HepG2 (cell line): ENCODE measurements around the gene DNASE1L2. TPM values are rescaled to one million over a fixed set of nuclear protein-coding genes. Genes with fewer than 3 reads are reported as not detected.
A peak's percentile ranks its signal among the peaks of the same experiment; 100 is the strongest.

Experiments used
- ADNP ChIP-seq: sonication (generic); formaldehyde crosslinking; IDR thresholded peaks from 2 replicates; pipeline ENCODE4 v1.4.0; 2020; ENCODE audit warnings: missing genetic modification reagents
- DDIT3 ChIP-seq: sonication (generic); formaldehyde crosslinking; IDR thresholded peaks from 2 replicates; pipeline ENCODE4 v1.4.0; 2020; ENCODE audit warnings: mild to moderate bottlenecking, missing genetic modification reagents
- JUN ChIP-seq: sonication (generic); formaldehyde crosslinking; IDR thresholded peaks from 2 replicates; pipeline ENCODE4 v1.4.0; 2020; ENCODE audit warnings: mild to moderate bottlenecking, missing genetic modification reagents
- MAFG ChIP-seq: sonication (generic); formaldehyde crosslinking; IDR thresholded peaks from 2 replicates; pipeline ENCODE4 v1.5.1; 2020; ENCODE audit warnings: mild to moderate bottlenecking, missing genetic modification reagents
- POLR2G ChIP-seq: fragments of 200-400 bp; formaldehyde crosslinking; IDR thresholded peaks from 2 replicates; pipeline ENCODE4 v1.6.1; 2018; ENCODE audit warnings: mild to moderate bottlenecking, low read depth, low read length, moderate library complexity
- TSC22D2 ChIP-seq: sonication (generic); formaldehyde crosslinking; IDR thresholded peaks from 2 replicates; pipeline ENCODE4 v1.5.1; 2020; ENCODE audit warnings: missing genetic modification reagents, mild to moderate bottlenecking, borderline replicate concordance
- YEATS2 ChIP-seq: sonication (generic); formaldehyde crosslinking; IDR thresholded peaks from 2 replicates; pipeline ENCODE4 v1.4.0; 2020; ENCODE audit warnings: missing genetic modification reagents, borderline replicate concordance
- ZBTB10 ChIP-seq: sonication (generic); formaldehyde crosslinking; IDR thresholded peaks from 2 replicates; pipeline ENCODE4 v1.4.0; 2020; ENCODE audit warnings: missing genetic modification reagents, borderline replicate concordance
- ZBTB34 ChIP-seq: sonication (generic); formaldehyde crosslinking; IDR thresholded peaks from 2 replicates; pipeline ENCODE4 v1.8.0; 2022; ENCODE audit warnings: mild to moderate bottlenecking, missing genetic modification reagents
- ZFP36 ChIP-seq: fragments of 150-350 bp; IDR thresholded peaks from 2 replicates; pipeline ENCODE4 v1.6.1; 2018; ENCODE audit warnings: borderline replicate concordance, low read length, low read depth; ENCODE audit not compliant: partially characterized antibody
- ZNF546 ChIP-seq: sonication (generic); formaldehyde crosslinking; conservative IDR thresholded peaks from 2 replicates; pipeline ENCODE4 v1.8.1; 2023; ENCODE audit warnings: mild to moderate bottlenecking, missing genetic modification reagents
- ZNF616 ChIP-seq: sonication (generic); formaldehyde crosslinking; IDR thresholded peaks from 2 replicates; pipeline ENCODE4 v1.5.0; 2020; ENCODE audit warnings: low read depth, mild to moderate bottlenecking, missing genetic modification reagents
- ZNF761 ChIP-seq: sonication (generic); formaldehyde crosslinking; conservative IDR thresholded peaks from 2 replicates; pipeline ENCODE4 v1.4.0; 2020; ENCODE audit warnings: mild to moderate bottlenecking, missing genetic modification reagents
- ZSCAN21 ChIP-seq: sonication (generic); formaldehyde crosslinking; IDR thresholded peaks from 2 replicates; pipeline ENCODE4 v1.8.0; 2022; ENCODE audit warnings: mild to moderate bottlenecking, missing genetic modification reagents, moderate library complexity, borderline replicate concordance
- polyA plus RNA-seq, 8 experiments: library from polyadenylated mRNA; depleted of rRNA in 3 of 8; stranded (reverse) in 7 of 8; unstranded in 1 of 8; fragments of >200 nt; fragmentation: Illumina TruSeq in 4 of 8; extraction: Trizol in 4 of 8; gene quantifications; 2 replicates each; pipeline versions ENCODE4 v1.2.1 to v1.2.3, GENCODE V29; 2011 to 2016; ENCODE audit warnings: low read depth in 4 of 8, missing spikeins in 1 of 8, mixed read lengths in 1 of 8; ENCODE audit not compliant: insufficient read depth in 1 of 8
- total RNA-seq, 5 experiments: library from RNA; depleted of rRNA; stranded (reverse); fragments of >200 nt; fragmentation: Illumina TruSeq; extraction: Trizol; gene quantifications; 2 replicates each; pipeline ENCODE4 v1.2.3, GENCODE V29; 2016; ENCODE audit warnings: low read depth in 1 of 5
- TF ChIP-seq, protein P1 (sequence below): IDR thresholded peaks from 2 replicates; pipeline ENCODE4 v1.6.1; 2016; ENCODE audit warnings: control low read depth
- TF ChIP-seq, protein P2 (sequence below): sonication (generic); formaldehyde crosslinking; IDR thresholded peaks from 2 replicates; pipeline ENCODE4 v1.9.0; 2021; ENCODE audit warnings: mild to moderate bottlenecking, missing genetic modification reagents

DNASE1L2 gene
- total and polyA plus RNA-seq, 2 of the 13 experiments (the other 11 are each of a cell fraction or from before 2014, with no cell fraction given), result 0.44 to 0.50 TPM

- 0 out of 2 replicates have a peak, but pooled peaks have one; percentile 24 for TF ChIP-seq ZBTB34
- TF ChIP-seq ZNF546 (CRISPR knock-in tag), result peak; percentile 87; the same call in 1 of the 2 replicates
- TF ChIP-seq, protein P1, sequence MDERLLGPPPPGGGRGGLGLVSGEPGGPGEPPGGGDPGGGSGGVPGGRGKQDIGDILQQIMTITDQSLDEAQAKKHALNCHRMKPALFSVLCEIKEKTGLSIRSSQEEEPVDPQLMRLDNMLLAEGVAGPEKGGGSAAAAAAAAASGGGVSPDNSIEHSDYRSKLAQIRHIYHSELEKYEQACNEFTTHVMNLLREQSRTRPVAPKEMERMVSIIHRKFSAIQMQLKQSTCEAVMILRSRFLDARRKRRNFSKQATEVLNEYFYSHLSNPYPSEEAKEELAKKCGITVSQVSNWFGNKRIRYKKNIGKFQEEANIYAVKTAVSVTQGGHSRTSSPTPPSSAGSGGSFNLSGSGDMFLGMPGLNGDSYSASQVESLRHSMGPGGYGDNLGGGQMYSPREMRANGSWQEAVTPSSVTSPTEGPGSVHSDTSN, result no peak
- TF ChIP-seq YEATS2 (CRISPR knock-in tag), result peak; percentile 100
- peak; percentile 26; the same call in 1 of the 2 replicates for TF ChIP-seq ZNF616 (CRISPR knock-in tag)
- peak; percentile 98 for TF ChIP-seq POLR2G
- peak; percentile 86 for TF ChIP-seq ZNF761 (CRISPR knock-in tag)
- no peak for TF ChIP-seq ZFP36
- TF ChIP-seq, protein P2, sequence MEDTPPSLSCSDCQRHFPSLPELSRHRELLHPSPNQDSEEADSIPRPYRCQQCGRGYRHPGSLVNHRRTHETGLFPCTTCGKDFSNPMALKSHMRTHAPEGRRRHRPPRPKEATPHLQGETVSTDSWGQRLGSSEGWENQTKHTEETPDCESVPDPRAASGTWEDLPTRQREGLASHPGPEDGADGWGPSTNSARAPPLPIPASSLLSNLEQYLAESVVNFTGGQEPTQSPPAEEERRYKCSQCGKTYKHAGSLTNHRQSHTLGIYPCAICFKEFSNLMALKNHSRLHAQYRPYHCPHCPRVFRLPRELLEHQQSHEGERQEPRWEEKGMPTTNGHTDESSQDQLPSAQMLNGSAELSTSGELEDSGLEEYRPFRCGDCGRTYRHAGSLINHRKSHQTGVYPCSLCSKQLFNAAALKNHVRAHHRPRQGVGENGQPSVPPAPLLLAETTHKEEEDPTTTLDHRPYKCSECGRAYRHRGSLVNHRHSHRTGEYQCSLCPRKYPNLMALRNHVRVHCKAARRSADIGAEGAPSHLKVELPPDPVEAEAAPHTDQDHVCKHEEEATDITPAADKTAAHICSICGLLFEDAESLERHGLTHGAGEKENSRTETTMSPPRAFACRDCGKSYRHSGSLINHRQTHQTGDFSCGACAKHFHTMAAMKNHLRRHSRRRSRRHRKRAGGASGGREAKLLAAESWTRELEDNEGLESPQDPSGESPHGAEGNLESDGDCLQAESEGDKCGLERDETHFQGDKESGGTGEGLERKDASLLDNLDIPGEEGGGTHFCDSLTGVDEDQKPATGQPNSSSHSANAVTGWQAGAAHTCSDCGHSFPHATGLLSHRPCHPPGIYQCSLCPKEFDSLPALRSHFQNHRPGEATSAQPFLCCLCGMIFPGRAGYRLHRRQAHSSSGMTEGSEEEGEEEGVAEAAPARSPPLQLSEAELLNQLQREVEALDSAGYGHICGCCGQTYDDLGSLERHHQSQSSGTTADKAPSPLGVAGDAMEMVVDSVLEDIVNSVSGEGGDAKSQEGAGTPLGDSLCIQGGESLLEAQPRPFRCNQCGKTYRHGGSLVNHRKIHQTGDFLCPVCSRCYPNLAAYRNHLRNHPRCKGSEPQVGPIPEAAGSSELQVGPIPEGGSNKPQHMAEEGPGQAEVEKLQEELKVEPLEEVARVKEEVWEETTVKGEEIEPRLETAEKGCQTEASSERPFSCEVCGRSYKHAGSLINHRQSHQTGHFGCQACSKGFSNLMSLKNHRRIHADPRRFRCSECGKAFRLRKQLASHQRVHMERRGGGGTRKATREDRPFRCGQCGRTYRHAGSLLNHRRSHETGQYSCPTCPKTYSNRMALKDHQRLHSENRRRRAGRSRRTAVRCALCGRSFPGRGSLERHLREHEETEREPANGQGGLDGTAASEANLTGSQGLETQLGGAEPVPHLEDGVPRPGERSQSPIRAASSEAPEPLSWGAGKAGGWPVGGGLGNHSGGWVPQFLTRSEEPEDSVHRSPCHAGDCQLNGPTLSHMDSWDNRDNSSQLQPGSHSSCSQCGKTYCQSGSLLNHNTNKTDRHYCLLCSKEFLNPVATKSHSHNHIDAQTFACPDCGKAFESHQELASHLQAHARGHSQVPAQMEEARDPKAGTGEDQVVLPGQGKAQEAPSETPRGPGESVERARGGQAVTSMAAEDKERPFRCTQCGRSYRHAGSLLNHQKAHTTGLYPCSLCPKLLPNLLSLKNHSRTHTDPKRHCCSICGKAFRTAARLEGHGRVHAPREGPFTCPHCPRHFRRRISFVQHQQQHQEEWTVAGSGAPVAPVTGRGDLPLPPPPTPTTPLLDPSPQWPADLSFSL (CRISPR knock-in tag), result no peak
- no peak; the same call in 1 of the 2 replicates for TF ChIP-seq ZBTB10
- TF ChIP-seq TSC22D2 (CRISPR knock-in tag), result peak; percentile 38; the same call in 1 of the 2 replicates
- peak; percentile 85 for TF ChIP-seq ZSCAN21 (CRISPR knock-in tag)
- no peak for TF ChIP-seq MAFG
- no peak for TF ChIP-seq DDIT3 (CRISPR knock-in tag)
- peak; percentile 46 for TF ChIP-seq JUN
- no peak for TF ChIP-seq ADNP (CRISPR knock-in tag)
These were observed 31.8 kb downstream of the DNASE1L2 start, which contains the start of gene RNPS1 (continued) for GRCh38 chr16:2267913-2268666.
